MM.1S (cell line): Measurements from ENCODE around the gene MRPS5.

Experiments
- DNase-seq: peaks from one replicate; pipeline ENCODE4 v3.0.0-alpha.2; 2015
- H2AFZ ChIP-seq: fragments of 300-600 bp; sonication (generic); 2 replicates; pipeline ENCODE4 v1.6.0; 2016; ENCODE audit warnings: antibody characterized with exemption, low read length
- H3F3A ChIP-seq: fragments of 300-600 bp; sonication (generic); 2 replicates; pipeline ENCODE4 v1.6.1; 2016; ENCODE audit warnings: mild to moderate bottlenecking, antibody characterized with exemption, low read length, moderate library complexity, mixed read lengths; ENCODE audit not compliant: insufficient read depth
- H3K27ac ChIP-seq: fragments of 300-600 bp; sonication (generic); 2 replicates; pipeline ENCODE4 v1.5.1; 2016; ENCODE audit warnings: mild to moderate bottlenecking, low read length
- H3K27me3 ChIP-seq: fragments of 300-600 bp; sonication (generic); replicated peaks from 2 replicates; pipeline ENCODE4 v1.6.0; 2016; ENCODE audit warnings: low read length; ENCODE audit not compliant: insufficient read depth
- H3K36me3 ChIP-seq: fragments of 300-600 bp; sonication (generic); replicated peaks from 2 replicates; pipeline ENCODE4 v1.6.1; 2016; ENCODE audit warnings: mild to moderate bottlenecking, low read length, mixed read lengths; ENCODE audit not compliant: insufficient read depth
- H3K4me1 ChIP-seq: fragments of 300-600 bp; sonication (generic); 2 replicates; pipeline ENCODE4 v1.6.1; 2016; ENCODE audit warnings: low read length, mixed read lengths
- H3K4me2 ChIP-seq: fragments of 300-600 bp; sonication (generic); 2 replicates; pipeline ENCODE4 v1.6.0; 2016; ENCODE audit warnings: low read depth, low read length
- H3K4me3 ChIP-seq: fragments of 300-600 bp; sonication (generic); 2 replicates; pipeline ENCODE4 v1.5.1; 2016; ENCODE audit warnings: low read length, mixed read lengths
- H3K79me2 ChIP-seq: fragments of 300-600 bp; sonication (generic); 2 replicates; pipeline ENCODE4 v1.6.1; 2016; ENCODE audit warnings: mixed run types, low read length, mixed read lengths
- H3K9ac ChIP-seq: fragments of 300-600 bp; sonication (generic); 2 replicates; pipeline ENCODE4 v1.6.1; 2016; ENCODE audit warnings: low read length, mixed read lengths
- H3K9me2 ChIP-seq: fragments of 300-600 bp; sonication (generic); replicated peaks from 2 replicates; pipeline ENCODE4 v1.6.1; 2016; ENCODE audit warnings: mild to moderate bottlenecking, low read length, mixed read lengths; ENCODE audit not compliant: insufficient read depth
- H3K9me3 ChIP-seq: fragments of 300-600 bp; sonication (generic); replicated peaks from 2 replicates; pipeline ENCODE4 v1.6.1; 2016; ENCODE audit warnings: mild to moderate bottlenecking, low read length, mixed read lengths; ENCODE audit not compliant: insufficient read depth
- H4K20me1 ChIP-seq: fragments of 300-600 bp; sonication (generic); 2 replicates; pipeline ENCODE4 v1.6.1; 2016; ENCODE audit warnings: mild to moderate bottlenecking, low read length, moderate library complexity, mixed read lengths; ENCODE audit not compliant: insufficient read depth
- EZH2 ChIP-seq: fragments of 300-600 bp; sonication (generic); optimal IDR thresholded peaks from 2 replicates; pipeline ENCODE3; 2017; ENCODE audit warnings: low read depth, mild to moderate bottlenecking, antibody characterized with exemption, low read length, mixed read lengths
- EZH2phosphoT487 ChIP-seq: fragments of 300-600 bp; sonication (generic); IDR thresholded peaks from 2 replicates; pipeline ENCODE4 v1.6.1; 2018; ENCODE audit warnings: antibody characterized with exemption, low read length
- TF ChIP-seq, protein P1 (sequence below): fragments of 300-600 bp; sonication (generic); IDR thresholded peaks from 2 replicates; pipeline ENCODE4 v1.5.1; 2016; ENCODE audit warnings: antibody characterized with exemption, low read length, mixed read lengths

The MRPS5 gene

DNA sequence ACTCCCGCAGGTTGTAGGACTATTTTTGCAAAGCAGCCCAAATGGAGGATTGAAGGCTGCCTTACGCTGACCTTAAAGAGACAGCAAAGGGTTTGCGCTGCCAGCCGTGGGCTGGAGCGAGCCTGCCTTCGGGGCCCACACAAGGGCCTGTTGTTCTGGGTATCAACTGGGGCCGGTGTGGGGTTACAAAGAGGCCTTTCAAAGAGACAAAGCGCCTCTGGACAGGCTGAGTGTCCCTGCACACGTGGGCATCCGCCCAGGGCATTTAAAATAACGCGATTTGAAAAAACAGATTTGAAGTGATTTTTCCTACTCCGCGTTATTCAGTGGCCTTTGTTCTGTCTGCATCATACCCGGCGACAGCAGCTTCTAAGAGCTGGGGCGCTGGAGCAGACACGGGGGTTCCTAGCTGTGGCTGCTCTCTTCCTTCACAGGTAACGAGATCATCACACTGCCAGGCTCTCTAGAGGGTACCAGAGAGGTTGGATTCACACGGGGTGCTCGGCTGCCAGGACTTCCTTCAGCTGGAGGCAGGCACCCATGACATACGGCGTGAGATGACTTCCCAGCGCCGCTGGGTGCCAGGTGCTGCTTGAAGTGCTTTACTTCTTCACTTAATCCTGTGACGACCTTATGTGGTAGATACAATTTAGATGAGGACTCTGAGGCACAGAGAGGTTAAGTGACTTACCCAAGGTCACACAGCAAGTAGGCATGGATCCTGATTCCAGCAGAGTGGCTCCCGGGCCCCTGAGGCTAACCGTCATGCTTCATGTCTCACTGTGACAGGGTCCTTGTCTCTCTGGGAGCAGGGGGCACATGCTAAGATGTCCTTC is 63.9 kb downstream of the MRPS5 start:
- Histone ChIP-seq H3K9me3 (no peaks in the 10 kb centered on the region), H3K36me3 (no peaks in the 10 kb centered on the region), H3K9me2 (no peaks in the 10 kb centered on the region), H3F3A (no peaks in the 10 kb centered on the region), H3K4me3 (no peak overlapping the region), H3K9ac (no peak overlapping the region), H3K79me2 (no peaks in the 10 kb centered on the region), H3K27me3 (no peaks in the 10 kb centered on the region), H3K4me2 (no peak overlapping the region), H2AFZ (no peak overlapping the region), H4K20me1 (no peaks in the 10 kb centered on the region), H3K27ac (no peak overlapping the region), H3K4me1 (peaks cover 7% of the 10 kb centered on the region; the same call in 1 of the 2 replicates)
- DNase-seq = no peak
- TF ChIP-seq, protein P1, sequence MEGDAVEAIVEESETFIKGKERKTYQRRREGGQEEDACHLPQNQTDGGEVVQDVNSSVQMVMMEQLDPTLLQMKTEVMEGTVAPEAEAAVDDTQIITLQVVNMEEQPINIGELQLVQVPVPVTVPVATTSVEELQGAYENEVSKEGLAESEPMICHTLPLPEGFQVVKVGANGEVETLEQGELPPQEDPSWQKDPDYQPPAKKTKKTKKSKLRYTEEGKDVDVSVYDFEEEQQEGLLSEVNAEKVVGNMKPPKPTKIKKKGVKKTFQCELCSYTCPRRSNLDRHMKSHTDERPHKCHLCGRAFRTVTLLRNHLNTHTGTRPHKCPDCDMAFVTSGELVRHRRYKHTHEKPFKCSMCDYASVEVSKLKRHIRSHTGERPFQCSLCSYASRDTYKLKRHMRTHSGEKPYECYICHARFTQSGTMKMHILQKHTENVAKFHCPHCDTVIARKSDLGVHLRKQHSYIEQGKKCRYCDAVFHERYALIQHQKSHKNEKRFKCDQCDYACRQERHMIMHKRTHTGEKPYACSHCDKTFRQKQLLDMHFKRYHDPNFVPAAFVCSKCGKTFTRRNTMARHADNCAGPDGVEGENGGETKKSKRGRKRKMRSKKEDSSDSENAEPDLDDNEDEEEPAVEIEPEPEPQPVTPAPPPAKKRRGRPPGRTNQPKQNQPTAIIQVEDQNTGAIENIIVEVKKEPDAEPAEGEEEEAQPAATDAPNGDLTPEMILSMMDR = no peak
- TF ChIP-seq EZH2 = no peak
- TF ChIP-seq EZH2phosphoT487 = no peak

GRCh38 chr2:95056461-95057459 is 64.8 kb downstream of the MRPS5 start:
- Histone ChIP-seq H3K4me3 (no peak overlapping the region), H3K27ac (no peak overlapping the region), H3K79me2 (no peaks in the 10 kb centered on the region), H4K20me1 (no peaks in the 10 kb centered on the region), H3K9me2 (no peaks in the 10 kb centered on the region), H3K36me3 (no peaks in the 10 kb centered on the region), H3K9ac (no peak overlapping the region), H2AFZ (no peak overlapping the region), H3F3A (no peaks in the 10 kb centered on the region), H3K9me3 (no peaks in the 10 kb centered on the region), H3K4me2 (no peak overlapping the region), H3K4me1 (peaks cover 7% of the 10 kb centered on the region; the same call in 1 of the 2 replicates), H3K27me3 (no peaks in the 10 kb centered on the region)
- DNase-seq = no peak
- TF ChIP-seq, protein P1 = no peak
- TF ChIP-seq EZH2phosphoT487 = no peak
- no peak for TF ChIP-seq EZH2

DNA sequence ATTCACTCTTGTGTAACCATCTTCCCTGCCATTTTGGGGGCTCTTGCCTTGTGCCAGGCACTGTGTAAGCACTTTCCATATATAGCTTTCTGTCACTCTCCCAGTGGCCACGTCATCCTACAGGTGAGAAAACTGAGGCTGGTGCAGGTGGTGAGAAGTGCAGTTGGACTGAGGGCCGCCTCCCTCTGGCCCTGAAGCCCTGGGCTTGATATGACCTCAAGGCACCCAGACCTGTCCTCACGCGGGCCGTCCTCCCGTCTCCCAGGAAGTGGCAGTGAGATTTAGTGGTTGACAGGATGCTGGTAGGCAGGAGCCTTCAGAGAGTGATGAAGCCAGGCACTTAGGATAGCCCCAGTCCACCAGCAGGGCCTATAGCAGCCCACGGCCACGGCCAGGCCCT is 65.6 kb downstream of the MRPS5 start:
- DNase-seq = no peak
- Histone ChIP-seq H4K20me1 (no peaks in the 10 kb centered on the region), H3K9me2 (no peaks in the 10 kb centered on the region), H3K79me2 (no peaks in the 10 kb centered on the region), H3K27ac (no peak overlapping the region), H3K9ac (no peak overlapping the region), H3K9me3 (no peaks in the 10 kb centered on the region), H3K4me2 (no peak overlapping the region), H3F3A (no peaks in the 10 kb centered on the region), H3K4me3 (no peak overlapping the region), H3K27me3 (no peaks in the 10 kb centered on the region), H3K4me1 (peaks cover 7% of the 10 kb centered on the region; the same call in 1 of the 2 replicates), H3K36me3 (no peaks in the 10 kb centered on the region), H2AFZ (no peak overlapping the region)
- TF ChIP-seq, protein P1 = no peak
- no peak for TF ChIP-seq EZH2
- no peak for TF ChIP-seq EZH2phosphoT487
